A549 (cell line): ENCODE data around the gene PLEKHA4. TPM values are rescaled to one million over a fixed set of nuclear protein-coding genes. Genes with fewer than 3 reads are reported as not detected.

ENCODE experiments used
- ATAC-seq, 2 experiments: fragments of 200-7000 bp in 1 of 2; fragments of >200 bp in 1 of 2; cut with Nextera tagmentation in 1 of 2; cut with Tn5 transposase in 1 of 2; 3 replicates each; pipeline versions ENCODE4 v1.8.0 to v1.9.1; 2018 to 2020; ENCODE audit warnings: mild to moderate bottlenecking in 1 of 2, moderate library complexity in 1 of 2
- CTCF ChIA-PET: fragments of 300-600 bp; sonication (Branson Sonifier 250); formaldehyde crosslinking; extraction: SDS; loops from one replicate; lab custom pipeline; 2021; ENCODE audit warnings: antibody characterized with exemption, inconsistent platforms; lab: Yijun Ruan, JAX
- POLR2A ChIA-PET: fragments of 350-600 bp; formaldehyde crosslinking; extraction: SDS; loops from one replicate; lab custom pipeline; 2021; ENCODE audit warnings: antibody characterized with exemption, inconsistent platforms; lab: Yijun Ruan, JAX
- DNase-seq, 2 experiments: peaks; one replicate each; pipeline versions ENCODE4 v3.0.0 to v3.0.0-alpha.2; 2011 to 2016; ENCODE audit warnings: low read depth in 1 of 2, low spot score in 1 of 2
- FAIRE-seq: peaks from 2 replicates; lab custom pipeline; 2011; peaks lifted over from hg19 to GRCh38; lab: Jason Lieb, UNC
- H3K27ac ChIP-seq, 2 experiments: fragments of >200 bp; sonication (Bioruptor Twin); formaldehyde crosslinking; 3 replicates each; pipeline ENCODE4 v1.5.1; 2016 to 2017
- H3K4me1 ChIP-seq: fragments of >200 bp; sonication (Bioruptor Twin); formaldehyde crosslinking; 3 replicates; pipeline ENCODE4 v1.6.1; 2016
- H3K4me2 ChIP-seq: fragments of >200 bp; sonication (Bioruptor Twin); formaldehyde crosslinking; 3 replicates; pipeline ENCODE4 v1.6.1; 2016
- H3K4me3 ChIP-seq: fragments of >200 bp; sonication (Bioruptor Twin); formaldehyde crosslinking; 3 replicates; pipeline ENCODE4 v1.5.1; 2016
- H3K9me3 ChIP-seq: fragments of >200 bp; sonication (Bioruptor Twin); formaldehyde crosslinking; 3 replicates; pipeline ENCODE4 v1.6.1; 2016
- BCL3 ChIP-seq: fragments of >200 bp; sonication (Bioruptor Twin); formaldehyde crosslinking; IDR thresholded peaks from 3 replicates; pipeline ENCODE4 v1.6.1; 2016
- BHLHE40 ChIP-seq: IDR thresholded peaks from 2 replicates; pipeline ENCODE4 v1.6.1; 2012; ENCODE audit warnings: low read depth, low read length, inconsistent platforms
- CBX8 ChIP-seq: fragments of 200-600 bp; sonication (generic); IDR thresholded peaks from 2 replicates; pipeline ENCODE4 v1.6.1; 2016
- CEBPB ChIP-seq, 2 experiments: fragments of >200 bp in 1 of 2; sonication (Bioruptor Twin) in 1 of 2; formaldehyde crosslinking in 1 of 2; IDR thresholded peaks; 2 replicates each; pipeline ENCODE4 v1.6.1; 2012 to 2016
- CHD2 ChIP-seq: fragments of 150-350 bp; IDR thresholded peaks from 2 replicates; pipeline ENCODE4 v1.6.1; 2014; ENCODE audit warnings: low read length; ENCODE audit not compliant: partially characterized antibody
- ELK1 ChIP-seq: fragments of 150-350 bp; IDR thresholded peaks from 2 replicates; pipeline ENCODE4 v1.6.1; 2014; ENCODE audit warnings: low read depth, mild to moderate bottlenecking, low read length
- EP300 ChIP-seq, 2 experiments: fragments of >200 bp; sonication (Bioruptor Twin); formaldehyde crosslinking; IDR thresholded peaks; 2 replicates in 1 of 2; 3 replicates in 1 of 2; pipeline ENCODE4 v1.6.1; 2016 to 2017
- FOSL2 ChIP-seq, 2 experiments: fragments of 450-650 bp in 1 of 2; fragments of >200 bp in 1 of 2; sonication (Bioruptor Twin) in 1 of 2; formaldehyde crosslinking; IDR thresholded peaks; 2 replicates each; pipeline versions ENCODE4 v1.5.0 to v1.6.1; 2016 to 2020; ENCODE audit warnings: mild to moderate bottlenecking in 1 of 2, moderate library complexity in 1 of 2
- HDAC2 ChIP-seq: fragments of 200-600 bp; sonication (generic); IDR thresholded peaks from 2 replicates; pipeline ENCODE4 v1.6.1; 2016
- HES2 ChIP-seq: fragments of >200 bp; sonication (Bioruptor Twin); formaldehyde crosslinking; IDR thresholded peaks from 2 replicates; pipeline ENCODE4 v1.6.1; 2016
- HEYL ChIP-seq: fragments of 250-450 bp; sonication (Bioruptor Pico); IDR thresholded peaks from 2 replicates; pipeline ENCODE4 v1.8.0; 2021; ENCODE audit warnings: mild to moderate bottlenecking, moderate library complexity
- JUN ChIP-seq, 2 experiments: fragments of >200 bp; sonication (Bioruptor Twin); formaldehyde crosslinking; IDR thresholded peaks; 2 replicates in 1 of 2; 3 replicates in 1 of 2; pipeline ENCODE4 v1.6.1; 2016 to 2017
- JUNB ChIP-seq: fragments of >200 bp; sonication (Bioruptor Twin); formaldehyde crosslinking; IDR thresholded peaks from 2 replicates; pipeline ENCODE4 v1.6.1; 2016
- KDM5A ChIP-seq: fragments of 200-600 bp; sonication (generic); IDR thresholded peaks from 2 replicates; pipeline ENCODE4 v1.6.1; 2016; ENCODE audit warnings: antibody characterized with exemption, mild to moderate bottlenecking
- MAFK ChIP-seq: fragments of 450-650 bp; IDR thresholded peaks from 2 replicates; pipeline ENCODE4 v1.6.1; 2014; ENCODE audit not compliant: partially characterized antibody
- MYC ChIP-seq: IDR thresholded peaks from 2 replicates; pipeline ENCODE4 v1.6.1; 2012; ENCODE audit warnings: mild to moderate bottlenecking, inconsistent platforms, low read length, improper control_type of control experiment, borderline replicate concordance
- NPAS2 ChIP-seq: fragments of 250-450 bp; sonication (Bioruptor Pico); IDR thresholded peaks from 2 replicates; pipeline ENCODE4 v1.8.0; 2022; ENCODE audit warnings: mild to moderate bottlenecking, moderate library complexity, borderline replicate concordance
- NR3C1 ChIP-seq: fragments of >200 bp; sonication (Bioruptor Twin); formaldehyde crosslinking; IDR thresholded peaks from 3 replicates; pipeline ENCODE4 v1.6.1; 2017
- POLR2A ChIP-seq: IDR thresholded peaks from 2 replicates; pipeline ENCODE4 v1.6.1; 2012; ENCODE audit warnings: mild to moderate bottlenecking, low read length
- POLR2AphosphoS2 ChIP-seq: conservative IDR thresholded peaks from 2 replicates; pipeline ENCODE4 v1.6.1; 2012; ENCODE audit warnings: low read length, improper control_type of control experiment, inconsistent platforms
- RAD21 ChIP-seq, 2 experiments: fragments of >200 bp in 1 of 2; sonication (Bioruptor Twin) in 1 of 2; formaldehyde crosslinking in 1 of 2; IDR thresholded peaks in 1 of 2; conservative IDR thresholded peaks in 1 of 2; 2 replicates in 1 of 2; 3 replicates in 1 of 2; pipeline ENCODE4 v1.6.1; 2012 to 2018; ENCODE audit warnings: inconsistent platforms in 1 of 2
- RCOR1 ChIP-seq: fragments of 150-350 bp; IDR thresholded peaks from 2 replicates; pipeline ENCODE4 v1.6.1; 2014; ENCODE audit warnings: antibody characterized with exemption, low read length, low read depth
- SREBF2 ChIP-seq: fragments of 450-650 bp; IDR thresholded peaks from 2 replicates; pipeline ENCODE4 v1.6.1; 2014; ENCODE audit warnings: mild to moderate bottlenecking, moderate library complexity
- TFCP2L1 ChIP-seq: fragments of 250-450 bp; sonication (Bioruptor Pico); IDR thresholded peaks from 2 replicates; pipeline ENCODE4 v1.5.0; 2021; ENCODE audit warnings: mild to moderate bottlenecking
- USF2 ChIP-seq: fragments of 450-650 bp; IDR thresholded peaks from 2 replicates; pipeline ENCODE4 v1.6.1; 2014; ENCODE audit warnings: antibody characterized with exemption
- ZFP36 ChIP-seq: fragments of 450-650 bp; IDR thresholded peaks from 2 replicates; pipeline ENCODE4 v1.6.1; 2014; ENCODE audit warnings: borderline replicate concordance; ENCODE audit not compliant: partially characterized antibody
- ZNF302 ChIP-seq: fragments of 250-450 bp; sonication (Bioruptor Pico); IDR thresholded peaks from 2 replicates; pipeline ENCODE4 v1.9.0; 2021; ENCODE audit warnings: inconsistent platforms, mild to moderate bottlenecking, moderate library complexity
- ZSCAN20 ChIP-seq: fragments of 250-450 bp; sonication (Bioruptor Pico); IDR thresholded peaks from 2 replicates; pipeline ENCODE4 v1.8.0; 2022; ENCODE audit warnings: mild to moderate bottlenecking, moderate library complexity
- WGBS: methylation state at CpG from one replicate; pipeline ENCODE4 v1.1.6; 2017; ENCODE audit errors: missing lambda C conversion rate; 5-methylcytosine and 5-hydroxymethylcytosine counted together
- polyA minus RNA-seq: library from RNA; depleted of rRNA, polyadenylated mRNA; stranded (reverse); fragments of >200 nt; gene quantifications from 2 replicates; pipeline ENCODE4 v1.2.3, GENCODE V29; 2011; rRNA and poly(A)+ RNA removed
- polyA plus RNA-seq, 4 experiments: library from polyadenylated mRNA; depleted of rRNA in 3 of 4; stranded (reverse); fragments of >200 nt; fragmentation: RNase III in 1 of 4; extraction: RNeasy Plus Mini Kit Qiagen cat#74134 plus additional on column Dnase treatment in 1 of 4; gene quantifications; 2 replicates in 3 of 4; 3 replicates in 1 of 4; pipeline ENCODE4 v1.2.3, GENCODE V29; 2011 to 2017

The PLEKHA4 gene
- polyA plus RNA-seq (2011; rRNA removed), result 0.34 and 0.42 TPM in 2 replicates
- polyA plus RNA-seq (2012; cell fraction: cytosol; rRNA removed), result 0.36 and 0.52 TPM in 2 replicates
- 0.97 TPM in 2 replicates for polyA plus RNA-seq (2012; cell fraction: nucleus; rRNA removed)
- polyA plus RNA-seq (2017; fragmentation: RNase III; extraction: RNeasy Plus Mini Kit Qiagen cat#74134 plus additional on column Dnase treatment), result 0.46 to 0.78 TPM (median 0.47 TPM) in 3 replicates
- 0.39 TPM in 1 of 2 replicates, not detected in the other for polyA minus RNA-seq

- Histone ChIP-seq H3K27ac (peak within 1 kb of the TSS; percentile 60 to 84), H3K4me1 (peaks cover 17% of the 10 kb centered on the region), H3K4me3 (no peak within 1 kb of the TSS), H3K9me3 (no peaks in the 10 kb centered on the region), H3K4me2 (peak within 1 kb of the TSS; percentile 55)
- ChIA-PET CTCF (interaction anchor here (1.0 to 13.7 kb wide), 9 partner anchors 17 to 191 kb away, joined by 3 to 121 read pairs (median 7); partner anchors contain the start of gene HSD17B14), POLR2A (interaction anchor here (8.9 kb wide), 1 partner anchor 100 kb away, joined by 175 read pairs; the partner anchor contains the start of gene FTL)
- FAIRE-seq (no peak), ATAC-seq (no peak), DNase-seq (no peak)
- TF ChIP-seq BHLHE40 (no peak), CEBPB (IDR thresholded peaks at IDR 0.05) (no peak), CBX8 (no peak), POLR2AphosphoS2 (no peak), TFCP2L1 (no peak)
- WGBS, result 55% methylated on average over 9 of the region's 11 CpGs
Measured at GRCh38 chr19:48868114-48868886, at the start of gene PLEKHA4. PLEKHA4 (minus strand) TSS chr19:48868617; CDS start chr19:48867620, 997 bp downstream.

- H3K4me1 ChIP-seq, result no peaks in the 10 kb centered on the region
- H3K27ac ChIP-seq, result no peak overlapping the region
- TF ChIP-seq ZFP36, result no peak
- no peak for TF ChIP-seq MAFK
- no peak for TF ChIP-seq ZSCAN20 (CRISPR knock-in tag)
- no peak for TF ChIP-seq ELK1
- no peak for TF ChIP-seq POLR2AphosphoS2
- TF ChIP-seq NPAS2 (CRISPR knock-in tag), result no peak
- no peak for TF ChIP-seq HES2
- TF ChIP-seq FOSL2 (IDR thresholded peaks at IDR 0.05), result no peak
- no peak for TF ChIP-seq FOSL2 (CRISPR knock-in tag; IDR thresholded peaks at IDR 0.05)
- no peak for TF ChIP-seq JUN (IDR thresholded peaks at IDR 0.05)
- no peak for TF ChIP-seq NR3C1
- TF ChIP-seq SREBF2, result no peak
- no peak for TF ChIP-seq CHD2
- TF ChIP-seq CEBPB (IDR thresholded peaks at IDR 0.05), result no peak
- TF ChIP-seq ZNF302 (CRISPR knock-in tag), result no peak
- no peak overlapping the region for H3K4me2 ChIP-seq
- DNase-seq (no peak), FAIRE-seq (no peak), ATAC-seq (peak; percentile 6 to 16; a peak in 1 of 6 replicates)
- H3K9me3 ChIP-seq, result no peaks in the 10 kb centered on the region
- ChIA-PET POLR2A (no interaction called here), CTCF (interaction anchor here (1.1 to 8.3 kb wide), 6 partner anchors 8 to 76 kb away, joined by 3 to 48 read pairs (median 4); partner anchors contain the start of genes NUCB1 and RUVBL2)
- no peak overlapping the region for H3K4me3 ChIP-seq
- WGBS, result 80% methylated on average over 6 of the region's 6 CpGs
Measured at GRCh38 chr19:48918071-48918470, 49.7 kb upstream of the PLEKHA4 start.

GRCh38 chr19:48915757-48916156, 47.3 kb upstream of the PLEKHA4 start:
- WGBS, result 76% methylated on average over 8 of the region's 8 CpGs
- CTCF ChIA-PET, result interaction anchor here (0.7 to 8.3 kb wide), 10 partner anchors 10 to 120 kb away, joined by 3 to 48 read pairs (median 6); partner anchors contain the start of genes NUCB1 and RUVBL2
- POLR2A ChIA-PET, result interaction anchor here (0.6 kb wide), 1 partner anchor 10 kb away, joined by 3 read pairs; no protein-coding TSS in a partner anchor
- no peak for TF ChIP-seq TFCP2L1
- TF ChIP-seq POLR2A, result no peak
- TF ChIP-seq BCL3, result no peak
- no peak for TF ChIP-seq RAD21 (conservative IDR thresholded peaks at IDR 0.05 in 1 of 2, IDR thresholded peaks at IDR 0.05 in 1 of 2)
- TF ChIP-seq HDAC2, result no peak
- TF ChIP-seq RCOR1, result no peak
- TF ChIP-seq NR3C1, result no peak
- TF ChIP-seq FOSL2 (IDR thresholded peaks at IDR 0.05), result no peak
- no peak for TF ChIP-seq FOSL2 (CRISPR knock-in tag; IDR thresholded peaks at IDR 0.05)
- no peak for TF ChIP-seq BHLHE40
- TF ChIP-seq SREBF2, result no peak
- TF ChIP-seq USF2, result no peak
- no peak for TF ChIP-seq KDM5A
- TF ChIP-seq MYC, result no peak
- TF ChIP-seq JUNB, result no peak
- no peak for TF ChIP-seq HEYL (CRISPR knock-in tag)
- TF ChIP-seq EP300 (IDR thresholded peaks at IDR 0.05), result no peak

More at GRCh38 chr19:48915757-48916156, 47.3 kb upstream of the PLEKHA4 start:
- Histone ChIP-seq H3K4me1 (no peaks in the 10 kb centered on the region), H3K9me3 (no peaks in the 10 kb centered on the region), H3K27ac (no peak overlapping the region), H3K4me2 (no peak overlapping the region), H3K4me3 (no peak overlapping the region)
- no peak for ATAC-seq
- no peak for FAIRE-seq
- DNase-seq, result no peak
